GM12878 (cell line): ENCODE results near the gene TEAD4. TPM values are rescaled to one million over a fixed set of nuclear protein-coding genes. Genes with fewer than 3 reads are reported as not detected.

Source experiments
- ATAC-seq: fragments of 200-7000 bp; cut with Tn5 transposase; 3 replicates; pipeline ENCODE4 v1.9.1; 2020; ENCODE audit warnings: mild to moderate bottlenecking, moderate library complexity
- BruUV-seq: library from RNA; stranded (reverse); fragments of 400-500 nt; replicated peaks from 2 replicates; lab custom pipeline; 2021; lab: Mats Ljungman, UMichigan
- CTCF ChIA-PET: fragments of 300-600 bp; sonication (Branson Sonifier 250); formaldehyde crosslinking; extraction: SDS; loops from one replicate; lab custom pipeline; 2021; ENCODE audit warnings: inconsistent platforms; lab: Yijun Ruan, JAX
- POLR2A ChIA-PET: fragments of 350-600 bp; formaldehyde crosslinking; extraction: SDS; loops from one replicate; lab custom pipeline; 2021; ENCODE audit warnings: inconsistent platforms; lab: Charles Lee
- RAD21 ChIA-PET: fragments of 300-600 bp; sonication (Branson Sonifier 250); formaldehyde crosslinking; loops from one replicate; lab custom pipeline; 2023; ENCODE audit warnings: antibody characterized with exemption; ENCODE audit not compliant: unreplicated experiment; lab: Charles Lee
- SMC1A ChIA-PET: fragments of 300-600 bp; sonication (Branson Sonifier 250); formaldehyde crosslinking; loops from one replicate; lab custom pipeline; 2023; ENCODE audit not compliant: unreplicated experiment, uncharacterized antibody; lab: Charles Lee
- DNase-seq: peaks from one replicate; pipeline ENCODE4 v3.0.0-alpha.2; 2011; ENCODE audit warnings: low read depth, low spot score
- FAIRE-seq: peaks from 3 replicates; lab custom pipeline; 2011; peaks lifted over from hg19 to GRCh38; lab: Jason Lieb, UNC
- H2AFZ ChIP-seq: 2 replicates; pipeline ENCODE4 v1.6.0; 2011; ENCODE audit warnings: low read depth, low read length, control low read depth; ENCODE audit not compliant: control insufficient read depth
- H3K27ac ChIP-seq: 2 replicates; pipeline ENCODE4 v1.5.1; 2011; ENCODE audit warnings: control low read depth; ENCODE audit not compliant: control insufficient read depth, insufficient read depth
- H3K27me3 ChIP-seq, 2 experiments: replicated peaks in 1 of 2; 2 replicates each; pipeline versions ENCODE4 v1.6.0 to v1.6.1; 2011; ENCODE audit warnings: low read length in 1 of 2; ENCODE audit not compliant: control insufficient read depth in 2 of 2, insufficient read depth in 2 of 2
- H3K36me3 ChIP-seq, 2 experiments: 2 replicates each; pipeline ENCODE4 v1.5.1; 2011; ENCODE audit warnings: low read length in 1 of 2; ENCODE audit not compliant: control insufficient read depth in 2 of 2, insufficient read depth in 2 of 2
- H3K4me1 ChIP-seq: 2 replicates; pipeline ENCODE4 v1.6.1; 2011; ENCODE audit warnings: mild to moderate bottlenecking, low read length, moderate library complexity, mixed read lengths; ENCODE audit not compliant: control insufficient read depth, insufficient read depth
- H3K4me2 ChIP-seq: 2 replicates; pipeline ENCODE4 v1.6.0; 2011; ENCODE audit warnings: control low read depth; ENCODE audit not compliant: control insufficient read depth, insufficient read depth
- H3K4me3 ChIP-seq: fragments of 200-600 bp; sonication (generic); 2 replicates; pipeline ENCODE4 v1.5.1; 2016
- H3K79me2 ChIP-seq: 2 replicates; pipeline ENCODE4 v1.6.0; 2011; ENCODE audit warnings: low read length; ENCODE audit not compliant: control insufficient read depth, insufficient read depth
- H3K9ac ChIP-seq: 2 replicates; pipeline ENCODE4 v1.8.0; 2011; ENCODE audit warnings: low read length, control low read depth, mixed read lengths; ENCODE audit not compliant: control insufficient read depth, insufficient read depth
- H3K9me3 ChIP-seq: replicated peaks from 3 replicates; pipeline ENCODE4 v1.5.1; 2011; ENCODE audit warnings: mild to moderate bottlenecking, low read length; ENCODE audit not compliant: control insufficient read depth, insufficient read depth
- H4K20me1 ChIP-seq: 2 replicates; pipeline ENCODE4 v1.6.0; 2011; ENCODE audit not compliant: control insufficient read depth, insufficient read depth
- E4F1 ChIP-seq: fragments of 450-650 bp; IDR thresholded peaks from 2 replicates; pipeline ENCODE4 v1.6.1; 2018; ENCODE audit warnings: borderline replicate concordance, mild to moderate bottlenecking; ENCODE audit not compliant: partially characterized antibody
- HSF1 ChIP-seq: fragments of 150-350 bp; IDR thresholded peaks from 2 replicates; pipeline ENCODE4 v1.6.1; 2014; ENCODE audit warnings: mild to moderate bottlenecking, low read depth, low read length
- IKZF2 ChIP-seq, 2 experiments: fragments of 450-650 bp; IDR thresholded peaks; 2 replicates each; pipeline ENCODE4 v1.6.1; 2017; ENCODE audit warnings: mild to moderate bottlenecking in 2 of 2, moderate library complexity in 2 of 2
- NR2C2 ChIP-seq: IDR thresholded peaks from 2 replicates; pipeline ENCODE4 v1.6.1; 2011; ENCODE audit warnings: borderline replicate concordance, low read depth; ENCODE audit not compliant: control insufficient read depth, insufficient read length
- POLR2AphosphoS2 ChIP-seq: IDR thresholded peaks from 2 replicates; pipeline ENCODE4 v1.6.1; 2011; ENCODE audit warnings: low read depth, mild to moderate bottlenecking, low read length, improper control_type of control experiment, moderate library complexity
- SMC3 ChIP-seq: IDR thresholded peaks from 2 replicates; pipeline ENCODE4 v1.6.1; 2011; ENCODE audit warnings: low read length, improper control_type of control experiment, borderline replicate concordance
- YBX1 ChIP-seq: fragments of 450-650 bp; IDR thresholded peaks from 2 replicates; pipeline ENCODE4 v1.6.1; 2016; ENCODE audit warnings: antibody characterized with exemption
- ZNF217 ChIP-seq: fragments of 450-650 bp; IDR thresholded peaks from 2 replicates; pipeline ENCODE4 v1.6.1; 2017; ENCODE audit warnings: antibody characterized with exemption, mild to moderate bottlenecking
- ZNF687 ChIP-seq: fragments of 450-650 bp; IDR thresholded peaks from 2 replicates; pipeline ENCODE4 v1.6.1; 2017; ENCODE audit warnings: mild to moderate bottlenecking, moderate library complexity
- WGBS: methylation state at CpG from one replicate; pipeline ENCODE4 v1.1.6; 2016; ENCODE audit warnings: low lambda C conversion rate; ENCODE audit not compliant: insufficient replicate concordance, insufficient coverage; ENCODE audit errors: missing lambda C conversion rate; 5-methylcytosine and 5-hydroxymethylcytosine counted together
- in situ Hi-C: fragments of 300-500 bp; cut with MboI; formaldehyde crosslinking; loops from 9 replicates; pipeline ENCODE4 v1.14.3; 2018; ENCODE audit warnings: mixed read lengths
- intact Hi-C: fragments of 100-400 bp; cut with micrococcal nuclease; formaldehyde crosslinking; loops from one replicate; pipeline ENCODE4 v1.14.2; 2022; ENCODE audit not compliant: unreplicated experiment
- polyA plus RNA-seq, 11 experiments: library from polyadenylated mRNA; depleted of rRNA in 4 of 11; unstranded in 6 of 11; stranded (reverse) in 5 of 11; fragments of >200 nt; fragmentation: Nextera tagmentation in 4 of 11; fragmentation: Illumina TruSeq in 1 of 11; extraction: Ambion mirVana in 4 of 11; extraction: Trizol in 1 of 11; gene quantifications; 1 replicate in 1 of 11; 2 replicates in 10 of 11; pipeline versions ENCODE4 v1.2.1 to v1.2.3, GENCODE V29; 2011 to 2016; ENCODE audit warnings: inconsistent platforms in 2 of 11, missing spikeins in 2 of 11, low read depth in 1 of 11
- total RNA-seq, 4 experiments: library from RNA; depleted of rRNA in 3 of 4; stranded (reverse); fragments of >200 nt in 3 of 4; fragmentation: Illumina TruSeq in 1 of 4; extraction: Trizol in 1 of 4; gene quantifications; 2 replicates each; pipeline versions ENCODE4 v1.2.1 to v1.2.3, GENCODE V29; 2013 to 2021
- TF ChIP-seq, protein P1 (sequence below): fragments of 450-650 bp; formaldehyde crosslinking; IDR thresholded peaks from 2 replicates; pipeline ENCODE4 v1.4.0; 2022; ENCODE audit warnings: mild to moderate bottlenecking, moderate library complexity

TEAD4 gene
- total and polyA plus RNA-seq, 10 of the 15 experiments (the other 5 are each of a cell fraction or from before 2014, with no cell fraction given), result 0.04 to 0.68 (median 0.31) TPM; not detected in 4

GRCh38 chr12:3073438-3074250 is 114.4 kb downstream of the TEAD4 start:
- 6% methylated on average over 13 of the region's 13 CpGs for WGBS
- Histone ChIP-seq H3K27ac (no peak overlapping the region), H3K36me3 (no peaks in the 10 kb centered on the region), H3K27me3 (peaks cover 0 to 6% of the 10 kb centered on the region in 2 experiments; a peak in 3 of 4 replicates), H2AFZ (no peak overlapping the region), H3K4me1 (no peaks in the 10 kb centered on the region; the same call in 1 of the 2 replicates), H3K4me3 (no peak overlapping the region), H3K9ac (no peak overlapping the region), H3K9me3 (no peaks in the 10 kb centered on the region), H3K79me2 (no peaks in the 10 kb centered on the region), H4K20me1 (no peaks in the 10 kb centered on the region), H3K4me2 (no peak overlapping the region)
- intact Hi-C loops, result loop anchor here (1.0 to 2.0 kb wide), 2 partner anchors 129 to 202 kb away; no protein-coding TSS in a partner anchor
- CTCF ChIA-PET, result interaction anchor here (0.6 to 4.7 kb wide), 13 partner anchors 16 to 227 kb away, joined by 3 to 41 read pairs (median 4); no protein-coding TSS in a partner anchor
- SMC1A ChIA-PET, result interaction anchor here (0.5 to 1.4 kb wide), 7 partner anchors 13 to 202 kb away, joined by 3 to 4 read pairs (median 3); no protein-coding TSS in a partner anchor
- FAIRE-seq, result peak; percentile 83
- DNase-seq, result peak; percentile 37
- in situ Hi-C loops, result no loop called here
- POLR2A ChIA-PET, result no interaction called here
- peak; percentile 87 for ATAC-seq
- BruUV-seq, result no TSS peak
- RAD21 ChIA-PET, result interaction anchor here (1.5 to 2.2 kb wide), 2 partner anchors 56 to 202 kb away, joined by 5 to 9 read pairs; no protein-coding TSS in a partner anchor
- TF ChIP-seq, protein P1, sequence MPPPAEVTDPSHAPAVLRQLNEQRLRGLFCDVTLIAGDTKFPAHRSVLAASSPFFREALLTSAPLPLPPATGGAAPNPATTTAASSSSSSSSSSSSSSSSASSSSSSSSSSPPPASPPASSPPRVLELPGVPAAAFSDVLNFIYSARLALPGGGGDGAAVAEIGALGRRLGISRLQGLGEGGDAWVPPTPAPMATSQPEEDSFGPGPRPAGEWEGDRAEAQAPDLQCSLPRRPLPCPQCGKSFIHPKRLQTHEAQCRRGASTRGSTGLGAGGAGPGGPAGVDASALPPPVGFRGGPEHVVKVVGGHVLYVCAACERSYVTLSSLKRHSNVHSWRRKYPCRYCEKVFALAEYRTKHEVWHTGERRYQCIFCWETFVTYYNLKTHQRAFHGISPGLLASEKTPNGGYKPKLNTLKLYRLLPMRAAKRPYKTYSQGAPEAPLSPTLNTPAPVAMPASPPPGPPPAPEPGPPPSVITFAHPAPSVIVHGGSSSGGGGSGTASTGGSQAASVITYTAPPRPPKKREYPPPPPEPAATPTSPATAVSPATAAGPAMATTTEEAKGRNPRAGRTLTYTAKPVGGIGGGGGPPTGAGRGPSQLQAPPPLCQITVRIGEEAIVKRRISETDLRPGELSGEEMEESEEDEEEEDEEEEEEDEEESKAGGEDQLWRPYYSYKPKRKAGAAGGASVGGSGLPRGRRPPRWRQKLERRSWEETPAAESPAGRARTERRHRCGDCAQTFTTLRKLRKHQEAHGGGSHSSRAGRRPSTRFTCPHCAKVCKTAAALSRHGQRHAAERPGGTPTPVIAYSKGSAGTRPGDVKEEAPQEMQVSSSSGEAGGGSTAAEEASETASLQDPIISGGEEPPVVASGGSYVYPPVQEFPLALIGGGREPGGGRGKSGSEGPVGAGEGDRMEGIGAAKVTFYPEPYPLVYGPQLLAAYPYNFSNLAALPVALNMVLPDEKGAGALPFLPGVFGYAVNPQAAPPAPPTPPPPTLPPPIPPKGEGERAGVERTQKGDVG (CRISPR knock-in tag), result no peak
- no peak for TF ChIP-seq POLR2AphosphoS2
- TF ChIP-seq IKZF2 (IDR thresholded peaks at IDR 0.05), result no peak
- TF ChIP-seq HSF1, result no peak
- no peak for TF ChIP-seq ZNF217
- TF ChIP-seq SMC3, result peak; percentile 67
- TF ChIP-seq YBX1, result no peak
- TF ChIP-seq NR2C2, result no peak
- TF ChIP-seq E4F1, result no peak
- no peak for TF ChIP-seq ZNF687
